DMS153 (cell line): ENCODE data around the gene IER3IP1.
"Not testable (repeated sequence)": the region's sequence is repeated elsewhere in the genome, so short reads cannot be mapped to it uniquely, and the experiment has no call there.

Experiments
- DNase-seq: peaks from one replicate; lab custom pipeline; 2025; lab: John Stamatoyannopoulos, UW

The IER3IP1 gene

DNA sequence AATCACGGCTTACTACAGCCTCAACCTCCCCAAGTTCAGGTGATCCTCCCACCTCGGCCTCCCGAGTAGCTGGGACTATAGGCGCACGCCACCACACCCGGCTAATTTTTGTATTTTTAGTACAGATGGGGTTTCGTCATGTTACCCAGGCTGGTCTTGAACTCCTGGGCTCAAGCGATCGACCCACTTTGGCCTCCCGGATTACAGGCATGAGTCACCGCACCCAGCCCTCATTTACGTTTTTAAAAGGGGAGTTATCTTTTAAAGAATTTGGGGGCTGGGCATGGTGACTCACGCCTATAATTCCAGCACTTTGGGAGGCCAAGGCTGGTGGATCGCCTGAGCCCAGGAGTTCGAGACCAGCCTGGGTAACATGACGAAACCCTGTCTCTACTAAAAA is 17.8 kb downstream of the IER3IP1 start:
- DNase-seq, result not testable (repeated sequence)

DNA sequence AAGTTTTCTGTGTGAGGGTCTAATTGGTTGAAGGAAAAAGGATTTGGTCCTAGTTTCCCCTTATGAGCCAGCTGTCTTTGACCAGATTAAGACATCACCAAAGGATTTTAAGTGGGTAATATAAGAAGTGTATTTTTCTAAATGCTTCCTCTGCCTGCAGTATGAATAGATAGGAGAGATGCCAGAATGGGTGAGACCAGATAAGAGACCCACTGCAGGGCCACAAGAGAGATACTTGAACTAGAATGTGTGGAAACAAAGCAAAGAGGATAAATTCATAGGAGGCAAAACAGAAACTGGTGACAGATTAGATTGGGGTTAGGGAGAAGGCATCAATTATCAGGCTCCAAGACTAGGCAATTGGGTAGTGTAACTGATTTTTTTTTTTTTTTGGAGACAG is 24.7 kb downstream of the IER3IP1 start:
- DNase-seq, result no peak

DNA sequence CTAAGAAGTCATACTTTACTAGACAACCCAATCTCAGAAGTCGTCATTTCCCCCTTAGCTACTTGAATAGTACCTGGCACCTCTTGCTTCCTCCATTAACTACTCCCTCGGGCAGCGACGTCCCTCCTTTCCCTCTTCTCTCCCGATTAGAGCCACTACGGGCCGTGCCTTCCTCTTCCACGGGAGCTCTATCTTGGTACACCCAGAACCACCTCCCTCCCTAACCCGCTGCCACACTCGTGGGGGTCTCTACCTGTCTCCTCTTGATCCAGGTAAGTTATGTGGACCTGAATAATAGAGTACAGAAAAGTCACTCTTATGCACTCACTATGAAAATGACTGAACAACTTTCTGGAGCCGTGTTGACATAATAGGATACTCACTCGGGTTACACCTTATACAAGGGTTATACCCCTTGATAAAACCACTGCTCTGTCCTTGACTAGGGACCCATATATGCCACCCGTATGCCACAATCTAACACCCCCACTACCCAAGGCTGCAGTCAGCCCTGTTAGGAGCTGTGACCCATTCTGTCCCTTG is 25.3 kb downstream of the IER3IP1 start:
- no peak for DNase-seq

DNA sequence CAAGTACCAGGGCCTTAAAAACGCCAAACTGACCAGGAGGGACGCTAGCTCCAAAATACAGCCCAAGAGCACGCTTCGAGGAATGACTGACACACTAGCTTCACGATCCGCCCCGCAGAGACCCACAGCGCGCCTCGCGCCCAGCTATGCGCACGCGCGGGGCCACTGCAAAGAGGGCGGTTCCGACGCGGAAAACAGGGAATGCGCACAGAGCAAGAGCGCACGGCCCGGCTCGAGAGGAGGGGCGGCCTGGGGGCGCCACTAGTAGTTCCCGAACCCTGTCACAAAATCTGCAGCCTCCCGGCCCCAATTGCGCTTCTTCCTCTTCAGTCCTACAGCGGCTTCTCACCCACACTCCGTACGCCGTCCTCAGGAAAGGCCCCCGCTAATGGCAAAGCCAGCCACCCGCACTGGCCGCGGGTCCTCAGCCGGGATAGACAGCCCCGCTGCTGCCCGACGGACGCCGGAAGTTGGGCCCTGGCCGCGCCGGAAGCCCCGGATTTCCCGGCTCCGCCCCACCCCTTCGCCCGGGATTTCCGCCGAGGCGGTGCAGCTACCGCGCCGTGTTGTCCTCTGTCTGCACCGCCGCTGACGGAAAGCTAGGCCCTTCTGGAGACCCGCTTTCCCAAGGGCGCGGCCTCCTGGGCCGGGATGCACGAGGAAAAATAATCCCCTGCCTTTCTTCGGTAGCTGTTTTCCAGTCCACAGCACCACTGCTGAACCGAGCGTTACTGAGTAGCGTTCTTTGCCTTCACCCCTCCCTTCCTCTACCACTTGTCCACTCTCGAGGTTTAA is 25.9 kb downstream of the IER3IP1 start, which contains the start of gene HDHD2:
TSS of gene HDHD2 (minus strand) at position 472 of the 795 bp plus-strand sequence. CDS start 14,061 bp downstream, outside the sequence.
- peak; percentile 51 for DNase-seq

DNA sequence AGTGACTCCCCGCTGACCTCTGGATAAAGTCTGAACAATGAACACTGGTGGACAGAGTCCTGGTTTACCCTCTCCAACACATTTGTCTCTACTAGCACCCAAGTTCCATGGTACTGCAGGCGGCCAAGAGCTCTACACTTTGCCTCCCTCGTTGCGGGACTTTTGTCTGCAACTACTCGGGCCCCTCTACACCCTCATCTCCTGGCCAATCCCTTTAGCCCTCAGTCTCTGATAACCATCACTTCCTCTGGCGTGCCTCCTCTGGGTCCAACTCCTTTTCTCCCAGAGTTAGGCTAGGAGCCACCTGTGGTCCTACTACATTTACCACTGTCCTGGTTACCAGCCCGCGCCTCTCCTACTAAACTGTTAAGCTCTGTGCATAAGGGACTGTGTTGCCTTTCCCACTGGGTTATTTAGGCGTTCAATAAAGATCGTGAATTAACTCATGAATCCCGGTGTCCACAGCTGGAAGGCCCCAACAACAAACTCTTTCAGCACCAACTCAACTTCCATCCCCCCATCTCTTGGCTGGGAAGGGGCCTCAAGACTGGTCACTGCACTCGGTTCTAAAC is 26.6 kb downstream of the IER3IP1 start:
- DNase-seq, result no peak

DNA sequence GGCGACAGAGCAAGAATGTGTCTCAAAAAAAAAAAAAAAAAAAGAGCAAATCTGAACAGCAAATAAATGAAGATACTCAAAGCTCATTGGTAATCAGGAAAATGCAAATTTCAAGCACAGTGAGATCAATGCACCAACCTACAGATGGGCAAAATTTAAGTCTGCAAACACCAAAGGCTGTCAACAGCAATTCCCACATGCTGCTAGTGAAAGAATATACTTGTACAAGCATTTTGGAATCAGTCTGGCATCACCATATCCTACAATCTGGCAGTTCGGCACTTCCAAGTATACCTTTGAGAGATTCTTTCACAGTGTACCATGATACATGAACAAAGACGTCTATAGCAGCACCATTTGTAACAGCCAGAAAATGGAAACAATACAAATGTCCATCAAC is 30.0 kb downstream of the IER3IP1 start:
- DNase-seq, result no peak

DNA sequence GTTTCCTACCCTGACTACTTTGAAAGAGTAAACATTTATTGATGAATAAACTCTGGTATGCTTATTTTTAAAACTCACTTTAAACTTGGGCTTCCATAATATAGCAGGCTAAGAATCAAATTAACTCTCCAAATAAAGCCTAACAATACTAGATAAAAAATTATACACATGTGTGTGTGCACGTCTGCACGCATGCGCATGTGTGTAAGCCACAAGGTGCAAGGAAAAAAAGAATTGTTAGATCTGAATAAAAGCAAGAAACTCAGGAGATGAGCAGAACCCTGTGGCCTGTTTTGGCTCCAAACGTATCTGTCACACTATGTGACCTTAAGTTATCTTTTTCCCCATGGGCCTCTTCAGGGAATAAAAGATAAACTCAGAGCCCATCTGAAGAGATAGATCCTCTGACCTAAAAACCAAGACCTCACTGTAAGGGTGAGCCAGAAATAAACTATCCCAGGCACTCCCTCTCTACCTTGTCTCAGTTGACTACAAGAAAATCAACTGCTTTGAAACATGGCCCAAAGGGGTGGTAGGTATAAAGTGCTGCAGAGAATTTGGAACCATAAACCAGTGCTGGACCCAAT is 32.2 kb downstream of the IER3IP1 start:
- no peak for DNase-seq

DNA sequence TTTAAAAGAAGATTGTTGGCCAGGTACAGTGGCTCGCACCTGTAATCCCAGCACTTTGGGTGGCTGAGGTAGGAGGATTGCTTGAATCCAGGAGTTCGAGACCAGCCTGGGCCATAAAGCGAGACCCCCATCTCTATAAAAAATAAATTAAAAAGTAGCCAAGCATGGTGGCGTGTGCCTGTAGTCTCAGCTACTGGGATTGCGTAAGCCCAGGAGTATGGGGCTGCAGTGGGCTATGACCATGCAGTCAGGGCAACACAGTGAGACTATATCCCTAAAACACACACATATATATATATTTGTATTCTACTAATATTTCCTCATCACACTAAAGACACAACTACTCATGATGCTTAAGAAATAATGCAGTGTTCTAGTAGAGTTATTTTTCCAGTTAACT is 33.0 kb downstream of the IER3IP1 start:
- DNase-seq, result no peak

DNA sequence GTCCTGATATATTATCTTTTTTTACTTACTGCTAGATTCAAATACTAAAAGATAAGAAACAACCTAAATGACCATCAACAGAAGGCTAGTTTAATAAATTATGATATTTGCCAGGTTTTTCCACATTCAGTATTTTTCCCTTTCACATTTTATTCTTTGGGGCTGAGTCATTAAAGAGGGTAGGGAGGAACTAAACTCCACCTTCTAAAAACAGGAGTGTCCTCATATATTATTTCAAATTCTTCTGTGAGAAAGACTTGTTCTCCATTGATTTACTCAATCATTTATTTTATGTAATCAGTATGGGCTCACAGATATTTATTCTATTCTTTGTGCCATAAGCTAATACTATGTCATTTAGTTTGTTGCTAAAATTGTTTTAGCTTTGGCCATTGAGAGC is 34.9 kb downstream of the IER3IP1 start:
- no peak for DNase-seq

DNA sequence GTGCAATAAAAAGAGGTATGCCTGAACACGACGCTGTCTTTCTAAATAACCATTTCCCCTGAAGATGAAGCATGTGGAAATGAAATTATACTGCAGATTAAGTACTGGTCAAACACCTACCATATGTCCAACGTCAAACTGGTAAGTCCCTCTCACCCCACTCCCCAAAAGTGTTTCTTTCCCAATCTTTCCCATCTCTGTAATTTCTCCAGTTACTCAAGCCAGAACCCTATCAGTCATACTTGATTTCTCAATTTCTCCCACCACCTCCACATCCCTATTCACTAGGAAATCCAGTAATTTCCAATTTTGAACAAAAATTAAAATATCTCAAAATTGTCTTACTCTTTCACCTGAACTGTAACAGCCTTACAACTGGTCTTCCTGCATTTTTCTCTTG is 55.0 kb downstream of the IER3IP1 start:
- no peak for DNase-seq

DNA sequence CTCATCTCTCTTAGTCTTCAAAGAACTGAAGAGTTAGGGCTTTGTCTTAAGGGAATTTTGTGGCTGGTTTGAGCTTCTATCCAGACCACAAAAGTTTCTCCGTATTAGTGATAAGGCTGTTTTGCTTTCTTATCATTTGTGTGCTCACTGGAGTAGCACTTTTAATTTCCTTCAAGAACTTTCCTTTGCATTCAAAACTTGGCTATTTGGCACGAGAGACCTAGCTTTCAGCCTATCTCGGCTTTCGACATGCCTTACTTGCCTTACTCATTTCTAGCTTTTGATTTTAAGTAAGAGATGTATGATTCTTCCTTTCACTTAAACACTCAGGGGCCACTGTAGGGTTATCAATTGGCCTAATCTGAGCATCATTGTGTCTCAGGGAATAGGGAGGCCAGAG is 55.7 kb downstream of the IER3IP1 start:
- DNase-seq, result no peak

DNA sequence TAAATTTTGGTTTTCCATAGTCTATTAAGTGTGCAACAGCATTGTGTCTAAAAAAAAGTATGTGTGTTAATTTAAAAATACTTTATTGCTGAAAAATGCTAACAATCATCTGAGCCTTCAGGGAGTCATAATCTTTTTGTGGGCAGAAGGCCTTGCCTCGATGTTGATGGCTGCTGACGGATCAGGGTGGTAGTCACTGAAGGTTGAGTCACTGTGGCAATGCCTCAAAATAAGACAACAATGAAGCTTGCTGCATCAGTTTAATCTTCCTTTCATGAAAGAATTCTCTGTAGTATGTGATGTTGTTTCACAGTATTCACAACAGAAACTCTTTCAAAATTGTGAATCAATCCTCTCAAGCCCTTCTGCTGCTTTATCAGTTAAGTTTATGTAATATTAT is 57.2 kb downstream of the IER3IP1 start:
- DNase-seq, result no peak

DNA sequence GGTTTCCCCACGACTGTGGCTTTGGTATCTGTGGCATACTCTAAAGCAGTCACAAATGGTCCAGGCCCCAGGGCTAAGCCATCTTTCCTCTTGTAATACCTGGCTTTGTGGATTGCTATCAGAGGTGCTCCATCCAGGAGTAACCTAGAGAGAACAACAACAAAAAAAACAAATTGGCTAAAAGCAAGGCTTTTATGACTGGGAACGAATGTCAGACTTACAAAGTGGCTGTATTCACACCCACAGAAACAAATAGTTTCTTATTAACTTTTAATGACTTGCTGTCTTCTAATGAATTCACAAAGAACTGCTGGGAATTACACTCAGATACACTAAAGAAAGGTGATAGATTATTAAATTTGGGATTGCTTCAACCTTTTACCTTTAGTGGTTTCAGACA is 61.0 kb downstream of the IER3IP1 start:
- DNase-seq, result no peak

DNA sequence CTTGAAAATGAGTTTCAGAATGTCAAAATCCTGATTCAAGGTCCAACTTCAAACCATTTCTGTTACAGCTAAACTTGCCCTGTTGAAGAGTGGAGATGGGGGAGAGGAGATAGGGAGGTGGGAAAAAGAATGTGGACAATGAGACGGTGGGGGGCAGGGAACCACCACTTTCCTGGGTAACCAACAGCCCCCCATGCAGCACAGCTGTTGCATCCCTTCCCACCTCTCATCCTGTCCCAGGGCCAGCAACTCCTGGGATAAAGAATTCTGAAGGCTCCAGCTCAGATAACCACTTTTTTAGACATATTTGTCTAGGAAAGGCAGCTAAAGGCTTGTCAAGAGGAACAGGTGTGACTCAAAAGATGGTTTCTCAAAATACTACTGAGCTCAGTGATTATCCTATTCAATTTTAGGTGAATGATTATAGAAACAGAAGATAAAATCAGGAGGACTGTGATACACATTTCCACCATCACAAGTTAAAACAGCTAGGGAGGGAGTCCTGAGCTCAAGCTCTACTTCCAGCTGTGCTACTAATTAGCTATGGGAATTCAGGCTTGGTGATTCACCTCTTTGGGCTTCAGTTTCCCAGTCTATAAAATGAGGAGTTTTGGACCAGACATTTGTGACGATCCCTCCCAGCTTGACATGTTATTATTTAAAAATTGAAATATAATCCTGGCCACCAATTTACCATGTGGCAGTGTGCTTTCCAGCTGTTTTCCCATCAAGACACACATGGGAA is 62.2 kb downstream of the IER3IP1 start:
- no peak for DNase-seq

DNA sequence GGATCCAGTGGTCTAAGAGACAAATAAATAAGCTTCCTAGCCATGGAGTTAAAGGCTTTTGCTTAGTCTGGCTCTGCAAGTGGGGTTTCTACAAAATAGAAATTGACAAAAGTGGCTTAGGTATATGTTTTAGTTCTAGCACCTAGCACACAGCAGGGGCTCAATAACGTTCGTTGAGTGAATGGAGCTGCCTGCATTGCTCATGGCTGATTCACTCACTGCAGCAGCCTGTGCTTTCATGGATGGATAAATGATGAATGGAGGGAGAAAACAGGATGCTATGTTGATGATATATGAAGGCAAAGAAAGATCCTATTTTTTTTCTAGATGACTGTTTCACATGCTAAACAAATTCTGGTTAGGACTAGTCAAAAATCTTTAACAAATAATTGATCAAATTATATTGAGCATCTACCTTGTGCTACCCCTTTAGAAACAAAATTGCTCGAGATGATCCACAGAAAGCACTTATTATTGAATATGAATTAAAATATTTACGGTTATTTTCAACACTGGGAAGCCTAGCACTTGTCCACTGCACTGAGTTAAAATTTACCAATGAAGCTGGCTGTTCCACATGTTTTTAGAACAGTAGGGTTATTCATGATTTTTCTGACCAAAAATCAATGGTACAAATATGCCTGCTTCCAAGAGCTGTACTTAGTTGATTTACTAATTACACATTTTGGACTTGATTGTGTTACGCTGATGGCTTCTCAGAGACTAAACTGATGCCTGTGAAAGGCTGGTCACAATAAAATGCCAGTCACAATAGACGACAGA is 65.5 kb downstream of the IER3IP1 start:
- DNase-seq, result no peak

DNA sequence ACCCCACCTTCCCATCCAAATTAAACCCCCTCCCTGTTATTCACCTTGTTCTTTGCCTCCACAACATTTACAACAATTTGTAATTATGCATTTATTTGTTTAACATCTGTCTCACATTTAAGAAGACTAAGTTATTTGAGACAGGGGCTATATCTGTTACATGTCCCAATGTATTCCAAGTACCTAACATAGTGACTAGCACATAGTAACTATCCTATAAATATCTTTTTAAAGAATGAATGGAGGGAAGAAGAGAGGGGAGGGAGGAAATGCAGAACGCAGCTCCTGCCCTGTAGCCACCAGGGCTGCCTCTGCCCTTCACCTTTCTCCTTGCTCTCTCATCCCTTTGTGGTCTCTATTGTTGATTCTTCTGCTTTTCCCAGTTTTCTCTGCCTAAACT is 66.4 kb downstream of the IER3IP1 start:
- no peak for DNase-seq

DNA sequence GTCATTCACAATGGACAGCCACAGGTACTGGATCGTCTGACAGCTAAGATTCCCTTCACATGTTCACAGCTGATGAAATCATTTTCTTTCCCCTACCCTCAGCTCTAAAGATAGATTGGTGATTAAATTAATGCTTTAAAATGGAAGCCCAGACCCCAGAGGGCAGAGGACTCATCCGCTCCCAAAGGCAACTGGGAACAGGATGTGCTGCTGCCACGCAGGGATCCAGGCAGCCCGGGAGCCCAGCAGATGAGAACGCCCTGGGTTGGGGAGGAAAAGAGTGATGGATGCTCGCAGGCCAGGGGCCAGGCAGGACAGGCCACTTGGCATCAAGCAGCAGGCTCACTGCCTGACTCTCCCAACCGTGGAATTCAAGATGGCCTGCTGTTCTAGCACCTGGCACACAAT is 67.2 kb downstream of the IER3IP1 start:
- no peak for DNase-seq

DNA sequence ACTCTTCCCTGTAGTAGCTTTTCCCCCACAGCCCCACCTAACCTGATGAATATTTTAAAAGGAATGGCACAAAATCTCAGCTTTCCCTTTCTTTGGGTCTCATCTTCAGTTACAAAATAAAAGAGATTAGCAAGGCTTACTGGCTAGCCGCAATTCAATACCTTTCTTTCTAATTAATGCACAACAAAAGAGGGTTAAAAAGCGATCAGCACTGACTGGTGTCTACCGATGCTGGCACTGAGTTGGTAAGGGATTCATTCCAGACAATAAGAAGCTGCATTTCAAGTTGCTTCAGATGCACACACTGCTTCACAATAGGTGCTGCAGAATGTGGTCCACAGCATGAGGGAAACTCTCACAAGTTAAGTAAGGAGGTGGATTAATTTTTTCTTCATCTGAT is 67.8 kb downstream of the IER3IP1 start:
- no peak for DNase-seq
